ENCODE data around the gene ERBIN. TPM values are rescaled to one million over a fixed set of nuclear protein-coding genes. Genes with fewer than 3 reads are reported as not detected.

The ERBIN gene
- total RNA-seq, 4 donors from 2014 or later: 116 to 218 (median 152) TPM

DNA sequence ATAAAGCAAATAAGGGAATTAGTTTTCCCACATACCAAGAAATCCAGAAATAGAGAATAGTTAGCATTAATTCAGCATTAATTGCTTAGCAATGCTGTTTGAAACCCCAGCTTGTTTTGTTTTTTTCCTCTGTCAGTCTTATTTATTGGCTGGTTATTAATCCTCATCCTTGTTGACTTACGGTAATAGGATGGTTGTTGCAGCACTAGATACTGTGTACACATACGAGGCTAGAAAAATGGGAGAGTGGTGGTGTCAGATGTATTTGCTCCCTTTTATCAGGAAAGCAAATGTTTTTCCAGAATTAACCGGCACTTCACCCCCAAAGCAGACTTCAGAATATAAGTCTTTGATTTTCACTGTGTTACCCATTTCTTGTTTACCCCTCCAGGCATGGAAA is 60.4 kb downstream of the ERBIN start:
- no peak for DNase-seq
- Histone ChIP-seq H3K9me3 (no peaks in the 10 kb centered on the region), H3K27ac (no peak overlapping the region), H3K4me3 (no peak overlapping the region), H3K27me3 (no peaks in the 10 kb centered on the region), H3K4me1 (peaks cover 0 to 4% (median 0%) of the 10 kb centered on the region in 4 donors), H3K36me3 (no peaks in the 10 kb centered on the region)
- TF ChIP-seq, protein P1, sequence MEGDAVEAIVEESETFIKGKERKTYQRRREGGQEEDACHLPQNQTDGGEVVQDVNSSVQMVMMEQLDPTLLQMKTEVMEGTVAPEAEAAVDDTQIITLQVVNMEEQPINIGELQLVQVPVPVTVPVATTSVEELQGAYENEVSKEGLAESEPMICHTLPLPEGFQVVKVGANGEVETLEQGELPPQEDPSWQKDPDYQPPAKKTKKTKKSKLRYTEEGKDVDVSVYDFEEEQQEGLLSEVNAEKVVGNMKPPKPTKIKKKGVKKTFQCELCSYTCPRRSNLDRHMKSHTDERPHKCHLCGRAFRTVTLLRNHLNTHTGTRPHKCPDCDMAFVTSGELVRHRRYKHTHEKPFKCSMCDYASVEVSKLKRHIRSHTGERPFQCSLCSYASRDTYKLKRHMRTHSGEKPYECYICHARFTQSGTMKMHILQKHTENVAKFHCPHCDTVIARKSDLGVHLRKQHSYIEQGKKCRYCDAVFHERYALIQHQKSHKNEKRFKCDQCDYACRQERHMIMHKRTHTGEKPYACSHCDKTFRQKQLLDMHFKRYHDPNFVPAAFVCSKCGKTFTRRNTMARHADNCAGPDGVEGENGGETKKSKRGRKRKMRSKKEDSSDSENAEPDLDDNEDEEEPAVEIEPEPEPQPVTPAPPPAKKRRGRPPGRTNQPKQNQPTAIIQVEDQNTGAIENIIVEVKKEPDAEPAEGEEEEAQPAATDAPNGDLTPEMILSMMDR (IDR thresholded peaks at IDR 0.05): no peak
- no peak for TF ChIP-seq POLR2A (IDR thresholded peaks at IDR 0.05)

DNA sequence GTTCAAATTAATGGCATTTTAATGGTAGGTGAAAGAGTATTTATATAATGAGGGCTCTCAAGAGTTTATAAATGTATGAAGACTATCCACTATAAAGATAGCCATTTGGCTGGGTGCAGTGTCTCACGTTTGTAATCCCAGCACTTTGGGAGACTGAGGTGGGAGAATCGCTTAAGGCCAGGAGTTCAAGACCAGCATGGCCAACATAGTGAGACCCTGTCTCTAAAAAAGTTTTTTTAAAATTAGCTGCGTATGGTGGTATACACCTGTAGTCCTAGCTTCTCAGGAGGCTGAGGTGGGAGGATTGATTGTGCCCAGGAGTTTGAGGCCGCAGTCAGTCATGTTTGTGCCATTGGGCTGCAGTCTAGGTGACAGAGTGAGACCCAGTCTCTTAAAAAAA is 61.6 kb downstream of the ERBIN start:
- Histone ChIP-seq H3K4me1 (no peaks in the 10 kb centered on the region), H3K27ac (no peak overlapping the region), H3K27me3 (no peaks in the 10 kb centered on the region), H3K36me3 (peaks cover 0 to 5% (median 0%) of the 10 kb centered on the region in 3 donors), H3K4me3 (no peak overlapping the region), H3K9me3 (no peaks in the 10 kb centered on the region)
- DNase-seq: no peak
- TF ChIP-seq, protein P1 (IDR thresholded peaks at IDR 0.05): no peak
- no peak for TF ChIP-seq POLR2A (IDR thresholded peaks at IDR 0.05)

DNA sequence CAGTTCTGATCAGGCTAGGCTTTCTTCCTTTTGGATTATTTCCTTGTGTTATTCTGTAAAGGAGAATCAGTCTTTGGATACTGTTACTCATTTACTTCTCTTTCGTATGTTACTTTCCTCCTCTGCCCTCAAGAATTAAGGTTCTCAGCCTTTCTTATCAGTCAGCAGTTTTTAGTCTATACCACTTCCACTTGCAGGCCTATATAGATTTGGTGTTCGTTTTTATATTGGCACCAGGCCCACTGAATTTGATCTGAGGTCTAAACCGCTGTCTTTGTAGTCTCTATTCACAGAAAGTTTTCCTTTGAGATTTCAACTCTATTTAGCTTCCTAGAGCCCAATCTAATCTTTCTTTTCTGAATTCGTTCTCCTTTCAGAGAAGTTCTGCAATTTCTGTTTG is 62.8 kb downstream of the ERBIN start:
- Histone ChIP-seq H3K27me3 (no peaks in the 10 kb centered on the region), H3K4me1 (no peaks in the 10 kb centered on the region), H3K36me3 (peaks cover 0 to 5% (median 0%) of the 10 kb centered on the region in 3 donors), H3K4me3 (no peak overlapping the region), H3K27ac (no peak overlapping the region), H3K9me3 (no peaks in the 10 kb centered on the region)
- no peak for DNase-seq
- TF ChIP-seq, protein P1 (IDR thresholded peaks at IDR 0.05): no peak
- no peak for TF ChIP-seq POLR2A (IDR thresholded peaks at IDR 0.05)

DNA sequence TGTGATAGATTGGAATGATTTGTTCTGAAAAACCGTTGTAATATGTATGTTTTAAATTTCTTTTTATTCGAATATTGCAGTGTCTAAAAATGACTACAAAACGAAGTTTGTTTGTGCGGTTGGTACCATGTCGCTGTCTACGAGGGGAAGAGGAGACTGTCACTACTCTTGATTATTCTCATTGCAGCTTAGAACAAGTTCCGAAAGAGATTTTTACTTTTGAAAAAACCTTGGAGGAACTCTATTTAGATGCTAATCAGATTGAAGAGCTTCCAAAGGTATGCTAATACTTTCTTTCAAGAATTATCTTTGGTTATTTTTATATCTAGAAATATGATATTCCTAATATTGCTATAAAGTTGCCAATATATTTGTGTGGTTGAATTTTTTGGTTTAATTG is 66.3 kb downstream of the ERBIN start:
- Histone ChIP-seq H3K9me3 (no peaks in the 10 kb centered on the region), H3K36me3 (peaks cover 0 to 5% (median 2%) of the 10 kb centered on the region in 3 donors), H3K27me3 (no peaks in the 10 kb centered on the region), H3K27ac (no peak overlapping the region), H3K4me3 (no peak overlapping the region), H3K4me1 (no peaks in the 10 kb centered on the region)
- no peak for DNase-seq
- TF ChIP-seq, protein P1 (IDR thresholded peaks at IDR 0.05): no peak
- TF ChIP-seq POLR2A (IDR thresholded peaks at IDR 0.05): no peak

DNA sequence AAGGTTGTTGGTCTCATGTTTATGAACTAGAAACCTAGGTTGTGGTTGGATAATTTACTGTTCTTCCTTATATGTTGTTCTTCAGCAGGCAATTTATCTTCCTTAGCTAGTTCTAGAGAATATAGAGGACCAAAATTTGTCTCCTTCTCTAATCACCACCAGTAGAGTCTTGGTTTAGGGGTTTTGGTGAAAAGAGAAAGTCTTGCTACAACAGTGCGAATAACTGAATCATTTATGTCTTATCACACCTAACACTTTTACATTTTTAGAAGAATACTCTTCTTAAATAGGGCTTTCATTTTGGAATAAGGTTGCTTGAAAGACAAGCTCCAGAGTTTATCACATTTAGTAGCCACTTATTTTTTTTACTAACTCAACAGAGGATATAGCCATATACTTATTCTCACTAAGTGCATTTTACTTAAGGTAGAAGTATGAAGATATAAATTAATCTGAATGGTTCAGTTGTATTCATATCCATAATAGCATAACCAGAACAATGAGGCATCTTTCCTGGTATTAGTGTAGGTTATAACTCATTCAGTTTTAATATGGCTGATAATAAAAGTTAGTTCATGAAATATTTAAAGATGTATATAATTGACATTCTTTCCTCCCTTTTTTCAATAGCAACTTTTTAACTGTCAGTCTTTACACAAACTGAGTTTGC is 67.9 kb downstream of the ERBIN start:
- DNase-seq: no peak
- H3K4me1 ChIP-seq: no peaks in the 10 kb centered on the region
- H3K36me3 ChIP-seq: peaks cover 0 to 5% (median 2%) of the 10 kb centered on the region in 3 donors
- no peak for TF ChIP-seq POLR2A (IDR thresholded peaks at IDR 0.05)
- TF ChIP-seq, protein P1 (IDR thresholded peaks at IDR 0.05): no peak
- H3K4me3 ChIP-seq: no peak overlapping the region
- H3K9me3 ChIP-seq: no peaks in the 10 kb centered on the region
- no peaks in the 10 kb centered on the region for H3K27me3 ChIP-seq
- H3K27ac ChIP-seq: no peak overlapping the region

Data from Peyer's patch (tissue), 4 donors.